H4 (cell line): ENCODE data around the gene CRELD2. TPM values are rescaled to one million over a fixed set of nuclear protein-coding genes. Genes with fewer than 3 reads are reported as not detected.

ENCODE experiments used
- DNase-seq: peaks from one replicate; pipeline ENCODE4 v3.0.0-alpha.2; 2015; ENCODE audit warnings: low spot score
- total RNA-seq: library from RNA; depleted of rRNA; stranded (reverse); fragments of >200 nt; shearing (Covaris generic); gene quantifications from 2 replicates; pipeline ENCODE4 v1.2.3, GENCODE V29; 2014; rRNA removed

CRELD2 gene
- total RNA-seq, 1 experiment from 2014 or later = 95.9 TPM

GRCh38 chr22:49967706-49968208, 49.3 kb downstream of the CRELD2 start:
- DNase-seq = no peak

DNA sequence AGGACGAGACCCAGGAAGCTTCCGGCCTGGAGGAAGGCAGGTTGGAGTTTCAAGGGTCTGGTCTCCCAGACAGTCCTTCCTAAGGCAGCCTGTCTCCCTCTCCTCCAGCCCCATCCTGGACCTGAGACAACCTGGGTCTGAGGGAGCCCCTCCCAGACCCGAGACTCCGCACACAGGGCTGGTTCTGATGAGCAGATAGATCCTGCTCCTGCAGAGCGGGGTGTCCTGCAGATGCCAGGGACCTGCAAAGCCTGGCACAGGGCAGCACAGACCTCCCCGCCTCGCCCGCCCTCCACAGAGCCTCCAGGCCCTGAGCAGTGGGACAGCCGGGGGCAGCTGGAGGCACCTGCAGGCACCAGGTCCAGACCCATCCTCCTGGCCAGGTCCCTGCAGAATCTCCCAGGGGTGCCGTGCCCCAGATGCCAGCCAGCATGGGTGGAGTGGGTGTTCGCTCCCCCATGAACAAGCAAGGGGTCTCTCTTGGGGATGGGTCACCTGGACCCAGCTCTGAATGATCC, 49.9 kb downstream of the CRELD2 start:
- no peak for DNase-seq

DNA sequence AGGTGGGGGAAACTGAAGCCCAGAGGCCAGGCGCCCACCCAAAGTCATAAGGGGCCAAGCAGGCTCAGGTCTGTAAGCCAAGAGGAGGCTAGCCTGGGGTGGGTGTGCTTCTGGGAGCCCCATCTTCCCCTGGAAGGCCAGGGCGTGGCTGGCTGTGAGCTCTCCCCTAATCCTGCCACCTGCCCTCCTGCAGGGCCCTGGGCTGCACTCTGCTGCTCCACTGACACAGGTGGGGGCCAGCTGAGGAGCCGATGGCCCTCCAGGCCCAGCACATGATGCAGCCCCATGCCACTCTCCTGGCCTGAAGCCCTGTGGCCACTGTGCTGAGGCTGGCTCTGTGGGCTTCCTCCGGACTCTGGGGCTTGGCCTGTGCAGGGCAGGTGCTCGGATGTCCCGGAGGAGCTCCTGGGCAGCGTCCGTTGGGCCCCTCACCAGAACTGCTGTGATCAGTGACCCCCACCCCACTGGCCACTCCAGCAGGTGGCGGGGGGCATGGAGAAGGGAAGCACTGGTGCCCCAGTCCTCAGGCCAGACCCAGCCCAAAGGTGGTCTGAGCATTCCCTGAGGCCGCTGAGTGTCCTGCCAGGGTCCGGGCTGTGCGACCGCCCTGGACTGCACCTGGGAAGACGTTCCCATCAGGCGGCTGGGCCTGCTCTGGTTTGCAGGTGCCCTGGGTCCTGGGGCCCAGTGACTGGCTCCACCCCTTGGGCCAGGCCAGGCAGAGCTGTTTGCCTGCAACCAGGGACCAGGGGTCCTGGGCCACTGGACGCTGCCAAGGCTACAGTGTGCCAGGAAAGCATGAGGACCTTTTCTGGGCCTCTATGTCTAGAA, 50.6 kb downstream of the CRELD2 start:
- DNase-seq = no peak

DNA sequence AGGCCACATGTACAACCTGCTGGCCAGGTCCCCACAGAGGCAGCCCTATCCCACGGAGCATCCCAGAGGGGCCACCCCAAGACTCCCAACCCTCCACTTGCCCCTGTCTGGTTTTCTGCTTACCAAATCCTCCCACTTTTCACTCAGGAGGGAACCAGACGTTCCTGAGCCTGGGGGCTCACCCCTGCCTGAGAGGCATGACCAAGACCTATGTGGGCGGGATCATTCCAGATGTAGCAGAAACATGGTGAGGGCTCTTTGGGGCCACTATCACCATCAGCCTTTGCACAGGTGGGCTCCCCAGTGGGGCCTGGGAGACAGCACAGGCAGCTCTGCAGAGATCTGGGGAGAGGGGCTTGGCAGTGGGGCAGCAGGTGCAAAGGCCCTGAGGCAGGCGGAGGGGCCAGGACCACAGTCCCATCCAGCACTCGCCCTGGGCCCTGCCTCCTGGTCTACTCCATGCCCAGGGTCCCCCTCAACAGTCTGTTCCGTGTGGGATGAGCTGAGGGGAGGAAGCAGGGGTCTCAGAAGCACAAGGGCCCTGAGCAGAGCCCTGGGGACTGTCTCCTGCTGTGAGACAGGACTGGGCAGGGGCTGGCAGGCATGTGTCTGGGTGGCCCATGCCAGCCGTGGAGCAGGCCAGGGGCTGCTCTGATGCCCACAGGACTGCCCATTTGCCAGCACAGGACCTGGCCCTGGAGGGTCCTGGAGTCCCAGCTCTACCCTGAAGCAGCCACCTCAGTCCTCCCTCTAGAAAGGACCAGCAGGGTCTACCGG, 51.5 kb downstream of the CRELD2 start:
- no peak for DNase-seq

DNA sequence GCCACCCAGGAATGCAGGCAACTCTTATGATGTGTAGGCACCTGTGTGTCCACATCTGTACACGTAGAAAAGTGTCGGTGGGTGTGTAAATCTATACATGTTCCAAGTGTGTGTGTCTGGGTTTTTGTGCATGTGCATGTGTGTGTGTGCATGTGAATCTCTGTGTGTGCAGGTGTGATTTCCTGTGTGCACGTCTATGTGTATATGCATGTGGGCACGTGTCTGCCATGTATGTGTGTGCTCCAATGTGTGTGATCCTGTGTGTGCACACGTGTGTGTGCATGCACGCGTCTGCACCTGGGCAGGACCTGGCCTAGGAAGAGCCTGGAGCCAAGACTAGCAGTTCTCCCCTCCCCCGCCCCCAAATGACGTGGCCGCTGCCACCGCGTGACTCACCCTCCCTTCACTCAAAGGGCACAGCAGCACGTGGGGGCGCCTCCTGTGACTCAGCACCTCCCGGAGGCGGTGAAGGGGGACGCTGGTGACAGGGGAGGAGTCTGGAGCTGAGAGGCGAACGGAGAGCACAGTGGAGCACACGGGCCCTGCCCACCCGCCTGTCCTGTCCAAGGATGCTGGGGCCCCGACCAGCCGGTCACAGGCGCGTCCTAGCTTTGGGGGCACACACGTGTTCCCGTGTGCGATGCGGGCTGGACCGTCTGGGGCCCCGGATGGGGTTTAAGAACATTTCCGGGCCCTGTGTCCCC, 52.2 kb downstream of the CRELD2 start:
- peak; percentile 99 for DNase-seq

DNA sequence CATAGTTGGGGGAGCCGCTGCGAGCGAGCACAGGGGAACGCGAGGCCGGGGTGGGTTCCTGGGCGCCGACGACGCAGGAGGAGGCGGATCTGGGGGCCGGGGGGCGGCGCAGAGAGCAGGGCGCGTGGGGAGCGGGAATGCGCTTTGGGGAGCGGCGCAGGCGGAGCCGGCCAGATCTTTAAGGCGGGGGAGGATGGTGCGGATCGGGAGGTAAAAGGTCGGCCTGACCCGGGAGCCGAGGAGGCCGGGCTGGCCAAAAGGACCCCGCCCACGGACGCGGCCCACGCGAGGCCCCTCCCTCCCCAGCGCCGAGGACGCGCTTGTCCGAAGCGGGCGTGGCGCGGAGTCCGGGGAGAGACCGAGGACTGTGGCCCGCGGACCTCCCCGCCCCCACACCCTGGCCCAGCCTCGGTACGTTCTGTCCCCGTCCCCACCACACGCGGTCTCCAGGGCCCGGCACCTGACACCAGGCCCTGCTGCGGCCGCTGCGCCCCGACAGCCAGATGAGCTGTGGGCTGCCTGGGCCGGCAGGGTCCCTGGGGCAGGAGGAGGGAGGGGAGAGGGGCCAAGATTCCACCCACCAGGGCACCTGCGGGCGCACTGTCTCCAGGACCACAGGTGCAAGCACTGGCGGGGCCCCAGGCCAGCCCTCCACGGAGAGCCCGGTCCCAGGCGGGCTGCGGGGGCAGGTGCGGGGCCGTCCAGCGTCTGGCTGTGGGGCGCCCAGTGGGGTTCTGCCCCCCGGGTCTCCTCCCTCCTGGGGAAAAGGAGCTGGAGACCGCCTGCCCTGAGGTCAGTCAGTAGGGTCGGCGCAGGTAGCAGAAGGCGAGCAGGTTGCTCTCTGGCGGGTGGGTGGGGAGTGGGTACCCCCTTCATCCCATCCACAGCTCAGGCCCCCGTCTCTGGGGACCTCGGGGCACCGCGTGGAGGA, 53.1 kb downstream of the CRELD2 start:
- DNase-seq = peak; percentile 65

DNA sequence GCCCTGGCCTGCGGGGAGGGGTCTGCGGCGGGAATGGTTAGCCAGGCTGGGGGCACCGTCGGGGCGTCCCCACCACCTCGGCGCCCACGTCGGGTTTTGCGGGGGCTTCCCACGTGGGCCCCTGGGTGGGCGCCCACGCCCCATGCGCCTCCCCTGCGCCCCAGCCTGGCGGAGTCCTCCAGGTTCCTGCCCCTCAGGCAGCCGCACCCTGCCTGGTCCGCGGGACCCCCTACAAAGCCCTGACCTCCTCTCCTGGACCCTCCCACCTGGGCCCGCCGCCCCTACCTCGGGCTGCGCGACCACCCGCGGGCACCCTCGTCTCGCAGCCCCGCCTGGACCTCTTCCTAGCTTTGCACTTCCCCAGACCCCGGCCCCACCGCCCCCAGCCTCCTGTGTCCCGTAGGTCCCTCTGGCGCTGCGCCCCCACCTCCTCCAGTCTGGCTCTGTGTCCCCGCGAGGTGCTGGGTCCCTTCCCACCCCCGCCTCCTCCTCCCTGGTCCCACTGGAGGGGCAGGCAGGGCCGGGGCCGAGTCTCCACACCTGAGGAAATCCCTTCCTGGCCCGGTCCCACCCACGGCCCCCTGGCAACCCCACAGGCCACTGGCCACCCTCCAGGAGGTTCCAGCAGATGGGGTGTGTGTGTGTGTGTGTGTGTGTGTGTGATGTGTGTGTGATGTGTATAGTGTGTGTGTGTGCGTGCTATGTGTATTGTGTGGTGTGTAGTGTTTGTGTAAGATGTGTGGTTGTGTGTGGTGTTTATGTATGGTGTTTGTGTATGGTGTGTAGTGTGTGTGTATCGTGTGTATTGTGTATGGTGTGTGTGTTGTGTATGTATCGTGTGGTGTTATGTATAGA, 54.0 kb downstream of the CRELD2 start:
- DNase-seq = no peak

DNA sequence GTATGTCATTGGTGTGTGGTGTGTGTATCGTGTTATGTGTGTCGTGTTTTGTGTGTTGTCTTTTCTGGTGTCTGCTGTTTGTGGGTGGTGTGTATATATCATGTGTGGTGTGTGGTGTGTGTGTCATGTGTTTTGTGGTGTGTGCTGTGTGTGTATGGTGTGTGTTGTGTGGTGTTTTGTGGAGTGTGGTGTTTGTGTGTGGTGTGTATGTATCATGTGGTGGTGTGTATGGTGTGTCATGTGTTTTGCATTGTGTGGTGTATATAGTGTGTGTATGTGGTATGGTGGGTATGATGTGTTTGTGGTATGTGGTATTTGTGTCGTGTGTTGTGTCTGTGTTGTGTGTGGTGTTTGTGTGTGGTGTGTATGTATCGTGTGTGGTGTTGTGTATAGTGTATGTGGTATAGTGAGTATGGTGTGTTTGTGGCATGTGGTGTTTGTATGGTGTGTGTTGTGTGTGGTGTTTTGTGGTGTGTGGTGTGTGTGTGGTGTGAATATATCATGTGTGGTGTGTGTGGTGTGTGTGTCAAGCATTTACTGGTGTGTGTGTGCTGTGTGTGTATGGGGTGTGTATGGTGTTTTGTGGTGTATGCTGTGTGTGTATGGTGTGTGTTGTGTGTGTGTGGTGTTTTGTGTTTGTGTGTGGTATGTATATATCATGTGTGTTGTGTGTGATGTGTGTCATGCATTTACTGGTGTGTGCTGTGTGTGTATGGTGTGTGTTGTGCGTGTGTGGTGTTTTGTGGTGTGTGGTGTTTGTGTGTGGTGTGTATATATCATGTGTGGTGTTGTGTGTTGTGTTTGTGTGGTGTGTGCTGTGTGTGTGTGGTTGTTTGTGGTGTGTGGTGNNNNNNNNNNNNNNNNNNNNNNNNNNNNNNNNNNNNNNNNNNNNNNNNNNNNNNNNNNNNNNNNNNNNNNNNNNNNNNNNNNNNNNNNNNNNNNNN, 54.9 kb downstream of the CRELD2 start:
- DNase-seq = no peak

GRCh38 chr22:49975543-49976389, 57.3 kb downstream of the CRELD2 start:
- no peak for DNase-seq

DNA sequence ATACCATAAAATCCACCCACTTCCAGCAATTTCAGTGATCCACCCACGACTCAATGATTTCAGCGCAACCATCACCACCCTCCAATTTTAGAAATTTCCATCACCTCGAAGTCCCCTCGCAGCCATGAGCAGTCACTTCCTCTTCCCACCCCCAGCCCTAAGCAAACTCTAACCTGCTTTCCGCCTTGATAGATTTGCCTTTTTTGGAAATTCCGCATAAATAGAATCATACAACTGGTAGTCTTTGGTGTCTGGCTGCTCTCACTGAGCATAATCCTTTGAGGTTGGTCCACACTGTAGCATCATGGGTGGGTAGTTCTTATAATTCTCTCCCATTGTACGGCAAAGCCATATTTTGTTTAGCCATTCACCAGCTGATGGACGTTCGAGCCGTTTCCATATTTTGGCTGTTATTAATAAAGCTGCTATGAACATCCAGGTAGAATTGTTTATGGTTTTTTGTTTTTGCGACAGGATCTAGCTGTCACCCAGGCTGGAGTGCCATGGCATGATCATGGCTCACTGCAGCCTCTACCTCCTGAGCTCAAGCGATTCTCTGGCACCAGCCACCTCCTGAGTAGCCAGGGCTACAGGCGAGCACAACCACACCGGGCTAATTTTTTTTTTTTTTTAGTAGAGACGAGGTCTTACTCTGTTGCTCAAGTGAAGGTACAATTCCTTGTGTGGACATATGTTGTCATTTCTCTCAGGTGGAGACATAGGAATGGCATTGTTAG, 58.2 kb downstream of the CRELD2 start:
- no peak for DNase-seq

Other genes starting within 250 kb of the CRELD2 start
- gene BRD1, start 90.8 kb upstream of the CRELD2 start, total RNA-seq = 7.3 and 13.9 TPM in 2 replicates
- 5.1 and 9.1 TPM in 2 replicates for gene ZBED4, start 64.8 kb upstream of the CRELD2 start, total RNA-seq
- 13.9 and 22.3 TPM in 2 replicates for gene ALG12, start 196 bp upstream of the CRELD2 start, total RNA-seq
- 18.6 and 30.3 TPM in 2 replicates for gene PIM3, start 42.1 kb downstream of the CRELD2 start, total RNA-seq
- not detected in 2 replicates for gene IL17REL, start 94.1 kb downstream of the CRELD2 start, total RNA-seq
- not detected in 2 replicates for gene TTLL8, start 139.7 kb downstream of the CRELD2 start, total RNA-seq
- gene MLC1, start 166.8 kb downstream of the CRELD2 start, total RNA-seq = 1.4 and 3.3 TPM in 2 replicates
- 1.8 and 2.9 TPM in 2 replicates for gene MOV10L1, start 171.4 kb downstream of the CRELD2 start, total RNA-seq